GOT3 (cell line): ENCODE results near the gene OSCAR.
"Not testable (repeated sequence)": the region's sequence is repeated elsewhere in the genome, so short reads cannot be mapped to it uniquely, and the experiment has no call there.

ENCODE experiments used
- DNase-seq: peaks from one replicate; lab custom pipeline; 2025; ENCODE audit warnings: mixed read lengths; lab: John Stamatoyannopoulos, UW

The OSCAR gene

GRCh38 chr19:54125713-54126112 is 25.1 kb upstream of the OSCAR start:
- DNase-seq = no peak

- DNase-seq = no peak
These were observed 23.8 kb upstream of the OSCAR start for GRCh38 chr19:54124393-54124792.

- DNase-seq = no peak
These were observed 23.1 kb upstream of the OSCAR start for GRCh38 chr19:54123682-54124081.

- no peak for DNase-seq
These were observed 20.7 kb upstream of the OSCAR start for GRCh38 chr19:54121259-54121658.

GRCh38 chr19:54115109-54116063 is 14.8 kb upstream of the OSCAR start, which contains the start of the genes PRPF31 and TFPT:
PRPF31 (plus strand) TSS chr19:54115754; CDS start chr19:54118279, 2,525 bp downstream.
TFPT (minus strand) TSS chr19:54115657; CDS start chr19:54115269, 388 bp downstream.
- peak; percentile 76 for DNase-seq

- no peak for DNase-seq
These were observed 13.9 kb upstream of the OSCAR start for GRCh38 chr19:54114340-54115108.

GRCh38 chr19:54109651-54110050 is 9.0 kb upstream of the OSCAR start:
- no peak for DNase-seq

GRCh38 chr19:54108496-54108895 is 7.9 kb upstream of the OSCAR start:
- no peak for DNase-seq

GRCh38 chr19:54107876-54108490 is 7.4 kb upstream of the OSCAR start:
- no peak for DNase-seq

GRCh38 chr19:54106716-54107115 is 6.1 kb upstream of the OSCAR start:
- no peak for DNase-seq

GRCh38 chr19:54105796-54106195 is 5.2 kb upstream of the OSCAR start:
- no peak for DNase-seq

- no peak for DNase-seq
These were observed 4.6 kb upstream of the OSCAR start for GRCh38 chr19:54104998-54105715.

- DNase-seq = peak; percentile 93
These were observed 2.0 kb upstream of the OSCAR start, which contains the start of gene NDUFA3 for GRCh38 chr19:54102421-54103169. NDUFA3 (plus strand) TSS chr19:54102855; CDS start chr19:54102879, 24 bp downstream.

GRCh38 chr19:54099903-54100255 is 724 bp downstream of the OSCAR start:
- DNase-seq = not testable (repeated sequence)

- no peak for DNase-seq
These were observed 1.3 kb downstream of the OSCAR start for GRCh38 chr19:54099190-54099902.

GRCh38 chr19:54096617-54097106 is 3.9 kb downstream of the OSCAR start:
- DNase-seq = no peak

GRCh38 chr19:54095859-54096616 is 4.6 kb downstream of the OSCAR start:
- peak; percentile 13 for DNase-seq

GRCh38 chr19:54095136-54095858 is 5.3 kb downstream of the OSCAR start:
- DNase-seq = no peak
